ENCODE measurements around the gene SH3BGRL3.

DNA sequence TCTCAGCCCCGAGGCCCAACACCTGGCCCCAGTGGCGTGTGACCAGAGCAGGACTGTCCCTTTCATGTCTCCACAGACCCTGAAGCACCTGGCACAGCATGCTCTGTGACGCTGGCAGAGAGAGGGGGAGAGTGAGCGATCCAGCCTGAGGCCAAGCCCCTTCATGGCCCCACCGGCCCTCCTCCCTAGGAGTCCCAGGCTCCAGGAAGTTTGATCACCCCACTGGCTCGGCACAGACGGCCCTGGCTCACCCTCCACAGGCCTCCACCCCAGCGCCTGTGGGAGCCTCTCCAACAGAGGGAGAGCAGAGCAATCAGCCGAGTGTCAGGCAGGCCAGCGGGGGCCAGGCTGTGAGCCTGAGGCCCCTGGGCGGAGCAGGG is 11.0 kb downstream of the SH3BGRL3 start:
- TF ChIP-seq SP1 (IDR thresholded peaks at IDR 0.05) (no peak), ARNT (IDR thresholded peaks at IDR 0.05) (no peak), FOXK2 (IDR thresholded peaks at IDR 0.05) (no peak), ZNF384 (IDR thresholded peaks at IDR 0.05) (no peak), HDGF (IDR thresholded peaks at IDR 0.05; ENCODE audit: borderline replicate concordance) (no peak), ELF4 (IDR thresholded peaks at IDR 0.05) (no peak), NFRKB (IDR thresholded peaks at IDR 0.05) (no peak)

Data from HEK293T (cell line).